ENCODE measurements around the gene KIAA1671. TPM values are rescaled to one million over a fixed set of nuclear protein-coding genes. Genes with fewer than 3 reads are reported as not detected.

KIAA1671 gene
- polyA plus RNA-seq, 3 donors: not detected

GRCh38 chr22:25016311-25016710 is 63.8 kb downstream of the KIAA1671 start:
- DNase-seq: no peak
- intact Hi-C loops (cut with micrococcal nuclease): no loop called here
- H3K36me3 Mint-ChIP-seq: no peaks in the 10 kb centered on the region
- Histone ChIP-seq H3K27ac (ENCODE audit: low read depth in 1 of 2, low read length in 2 of 2) (no peak overlapping the region), H3K36me3 (replicated peaks in 1 of 2; ENCODE audit: control insufficient read depth in 1 of 2, insufficient read depth in 2 of 2, low read length in 2 of 2) (no peaks in the 10 kb centered on the region), H3K79me2 (ENCODE audit: insufficient read depth, low read length) (no peaks in the 10 kb centered on the region), H3K27me3 (ENCODE audit: control insufficient read depth in 2 of 2, insufficient read depth in 2 of 2, low read length in 2 of 2) (no peaks in the 10 kb centered on the region), H3K9me3 (replicated peaks in 1 of 2; ENCODE audit: control insufficient read depth in 1 of 2, insufficient read depth in 1 of 2, low read length in 2 of 2) (no peaks in the 10 kb centered on the region), H3K4me1 (ENCODE audit: control insufficient read depth in 1 of 2, insufficient read depth in 2 of 2, low read length in 2 of 2) (no peaks in the 10 kb centered on the region), H3K4me2 (replicated peaks; ENCODE audit: extremely low read depth, low read length, poor library complexity, severe bottlenecking) (no peak overlapping the region), H3K4me3 (replicated peaks in 1 of 3; ENCODE audit: low read depth in 2 of 3, low read length in 3 of 3) (no peak overlapping the region), H2AFZ (ENCODE audit: insufficient read depth, low read depth, low read length, poor library complexity, severe bottlenecking) (no peak overlapping the region), H3K9ac (ENCODE audit: insufficient read depth, low read length, poor library complexity, severe bottlenecking) (no peak overlapping the region), H4K20me1 (ENCODE audit: insufficient read depth, low read length) (no peaks in the 10 kb centered on the region)
- no peak overlapping the region for H3K27ac Mint-ChIP-seq
- no peak for TF ChIP-seq CTCF (IDR thresholded peaks at IDR 0.05)
- H3K4me1 Mint-ChIP-seq: no peaks in the 10 kb centered on the region
- H3K9me3 Mint-ChIP-seq: peaks cover 0 to 3% (median 0%) of the 10 kb centered on the region in 7 donors
- no peak overlapping the region for H3K4me3 Mint-ChIP-seq
- H3K27me3 Mint-ChIP-seq (ENCODE audit: low read depth in 3 of 3): peaks cover 0 to 9% (median 3%) of the 10 kb centered on the region in 3 donors
- 89% methylated on average over 4 of the region's 7 CpGs for WGBS (ENCODE audit: insufficient coverage)

- H3K79me2 ChIP-seq (ENCODE audit: insufficient read depth, low read length): no peaks in the 10 kb centered on the region
- no peak for DNase-seq
- no peak overlapping the region for H3K4me3 ChIP-seq (replicated peaks in 1 of 3; ENCODE audit: low read depth in 2 of 3, low read length in 3 of 3)
- H3K27me3 ChIP-seq (ENCODE audit: control insufficient read depth in 2 of 2, insufficient read depth in 2 of 2, low read length in 2 of 2): no peaks in the 10 kb centered on the region
- Mint-ChIP-seq H3K27me3 (ENCODE audit: low read depth in 3 of 3) (peaks cover 0 to 6% (median 5%) of the 10 kb centered on the region in 3 donors), H3K27ac (no peak overlapping the region), H3K4me3 (no peak overlapping the region), H3K36me3 (no peaks in the 10 kb centered on the region), H3K4me1 (no peaks in the 10 kb centered on the region), H3K9me3 (peaks cover 0 to 3% (median 0%) of the 10 kb centered on the region in 7 donors)
- H3K9me3 ChIP-seq (replicated peaks in 1 of 2; ENCODE audit: control insufficient read depth in 1 of 2, insufficient read depth in 1 of 2, low read length in 2 of 2): no peaks in the 10 kb centered on the region
- 100% methylated on average over 1 of the region's 8 CpGs for WGBS (ENCODE audit: insufficient coverage)
- no peaks in the 10 kb centered on the region for H3K36me3 ChIP-seq (replicated peaks in 1 of 2; ENCODE audit: control insufficient read depth in 1 of 2, insufficient read depth in 2 of 2, low read length in 2 of 2)
- H3K9ac ChIP-seq (ENCODE audit: insufficient read depth, low read length, poor library complexity, severe bottlenecking): no peak overlapping the region
- no peak overlapping the region for H2AFZ ChIP-seq (ENCODE audit: insufficient read depth, low read depth, low read length, poor library complexity, severe bottlenecking)
- no peak for TF ChIP-seq CTCF (IDR thresholded peaks at IDR 0.05)
- no peak overlapping the region for H3K27ac ChIP-seq (ENCODE audit: low read depth in 1 of 2, low read length in 2 of 2)
- H3K4me1 ChIP-seq (ENCODE audit: control insufficient read depth in 1 of 2, insufficient read depth in 2 of 2, low read length in 2 of 2): no peaks in the 10 kb centered on the region
- intact Hi-C loops (cut with micrococcal nuclease): no loop called here
- no peaks in the 10 kb centered on the region for H4K20me1 ChIP-seq (ENCODE audit: insufficient read depth, low read length)
- H3K4me2 ChIP-seq (replicated peaks; ENCODE audit: extremely low read depth, low read length, poor library complexity, severe bottlenecking): no peak overlapping the region
Observed at GRCh38 chr22:25018009-25018408, 65.5 kb downstream of the KIAA1671 start.

Measured in CD14-positive monocyte (primary cell).